ENCODE measurements around the gene IL10RB. TPM values are rescaled to one million over a fixed set of nuclear protein-coding genes. Genes with fewer than 3 reads are reported as not detected.

IL10RB gene
- total RNA-seq, 3 donors from 2014 or later, result 31.0 to 39.5 (median 31.8) TPM

GRCh38 chr21:33339135-33339534 is 73.0 kb downstream of the IL10RB start:
- TF ChIP-seq POLR2AphosphoS5 (IDR thresholded peaks at IDR 0.05) (no peak), CTCF (IDR thresholded peaks at IDR 0.05) (no peak), POLR2A (IDR thresholded peaks at IDR 0.05) (no peak)
- no peaks in the 10 kb centered on the region for H3K9me3 ChIP-seq
- no peaks in the 10 kb centered on the region for H3K36me3 ChIP-seq
- no peak overlapping the region for H3K4me3 ChIP-seq
- no peak overlapping the region for H3K27ac ChIP-seq
- intact Hi-C loops (cut with DNase I; ENCODE audit: low total_unique reads), result no loop called here
- H3K4me1 ChIP-seq, result no peaks in the 10 kb centered on the region
- no peaks in the 10 kb centered on the region for H3K27me3 ChIP-seq
- DNase-seq (ENCODE audit: low spot score in 2 of 2), result no peak

- TF ChIP-seq CTCF (IDR thresholded peaks at IDR 0.05) (no peak), POLR2A (IDR thresholded peaks at IDR 0.05) (no peak), POLR2AphosphoS5 (IDR thresholded peaks at IDR 0.05) (no peak)
- intact Hi-C loops (cut with DNase I; ENCODE audit: low total_unique reads), result no loop called here
- Histone ChIP-seq H3K27ac (no peak overlapping the region), H3K9me3 (no peaks in the 10 kb centered on the region), H3K4me1 (no peaks in the 10 kb centered on the region), H3K36me3 (no peaks in the 10 kb centered on the region), H3K27me3 (no peaks in the 10 kb centered on the region), H3K4me3 (no peak overlapping the region)
- DNase-seq (ENCODE audit: low spot score in 2 of 2), result no peak
Measured at GRCh38 chr21:33339918-33340317, 73.8 kb downstream of the IL10RB start.

GRCh38 chr21:33345751-33346238 is 79.6 kb downstream of the IL10RB start:
- intact Hi-C loops (cut with DNase I; ENCODE audit: low total_unique reads), result no loop called here
- Histone ChIP-seq H3K36me3 (no peaks in the 10 kb centered on the region), H3K27me3 (no peaks in the 10 kb centered on the region), H3K9me3 (no peaks in the 10 kb centered on the region), H3K27ac (no peak overlapping the region), H3K4me1 (no peaks in the 10 kb centered on the region), H3K4me3 (no peak overlapping the region)
- no peak for DNase-seq (ENCODE audit: low spot score in 2 of 2)
- TF ChIP-seq CTCF (IDR thresholded peaks at IDR 0.05) (no peak), POLR2A (IDR thresholded peaks at IDR 0.05) (no peak), POLR2AphosphoS5 (IDR thresholded peaks at IDR 0.05) (no peak)

Other genes with a start within 250 kb of the IL10RB start
- gene OLIG2, start 240.4 kb upstream of the IL10RB start, total RNA-seq, result not detected
- gene OLIG1, start 196.2 kb upstream of the IL10RB start, total RNA-seq, result not detected
- 10 to 100 TPM; 10.4 to 16.5 (median 15.1) TPM for gene IFNAR2, start 36.4 kb upstream of the IL10RB start, total RNA-seq
- gene IFNAR1, start 58.6 kb downstream of the IL10RB start, total RNA-seq, result 10 to 100 TPM; 30.2 to 44.8 (median 42.9) TPM
- gene IFNGR2, start 137.0 kb downstream of the IL10RB start, total RNA-seq, result 10 to 100 TPM; 61.6 to 76.7 (median 70.8) TPM
- gene TMEM50B, start 213.6 kb downstream of the IL10RB start, total RNA-seq, result 10 to 100 TPM; 88.8 to 92.8 (median 91.8) TPM
- 1 to 10 TPM; 2.0 to 3.0 (median 2.2) TPM for gene DNAJC28, start 225.3 kb downstream of the IL10RB start, total RNA-seq

All from breast epithelium (tissue), 4 donors.